Type B pancreatic cell (in vitro differentiated cells): ENCODE data around the gene ADAMTS17. TPM values are rescaled to one million over a fixed set of nuclear protein-coding genes. Genes with fewer than 3 reads are reported as not detected.

ENCODE experiments used
- DNase-seq: peaks from one replicate; pipeline ENCODE4 v3.0.0; 2021; ENCODE audit warnings: mixed read lengths; ENCODE audit not compliant: unreplicated experiment; ENCODE audit errors: extremely low spot score
- H3K27ac Mint-ChIP-seq: 2 replicates; pipeline ENCODE4 v1.8.0; 2021; ENCODE audit warnings: mild to moderate bottlenecking, mixed read lengths
- H3K27me3 Mint-ChIP-seq: 2 replicates; pipeline ENCODE4 v1.8.0; 2021; ENCODE audit warnings: mixed read lengths
- H3K36me3 Mint-ChIP-seq: 2 replicates; pipeline ENCODE4 v1.8.0; 2021; ENCODE audit warnings: mixed read lengths
- H3K4me1 Mint-ChIP-seq: one replicate; pipeline ENCODE4 v1.8.0; 2021; ENCODE audit warnings: mixed read lengths; ENCODE audit not compliant: unreplicated experiment
- H3K4me3 Mint-ChIP-seq: 2 replicates; pipeline ENCODE4 v1.8.0; 2021; ENCODE audit warnings: mild to moderate bottlenecking, mixed read lengths
- H3K9me3 Mint-ChIP-seq: 2 replicates; pipeline ENCODE4 v1.8.0; 2021; ENCODE audit warnings: mixed read lengths
- total RNA-seq: library from RNA; stranded (reverse); gene quantifications from 2 replicates; pipeline ENCODE4 v1.2.1, GENCODE V29; 2021; ENCODE audit warnings: low replicate concordance
- TF ChIP-seq, protein P1 (sequence below): fragments of 200-600 bp; sonication (generic); conservative IDR thresholded peaks from 2 replicates; pipeline ENCODE4 v1.5.0; 2021; ENCODE audit warnings: antibody characterized with exemption, mild to moderate bottlenecking

The ADAMTS17 gene
- total RNA-seq, 1 donor from 2014 or later = 18.3 TPM

GRCh38 chr15:100112636-100113305, 229.0 kb downstream of the ADAMTS17 start:
- TF ChIP-seq, protein P1, sequence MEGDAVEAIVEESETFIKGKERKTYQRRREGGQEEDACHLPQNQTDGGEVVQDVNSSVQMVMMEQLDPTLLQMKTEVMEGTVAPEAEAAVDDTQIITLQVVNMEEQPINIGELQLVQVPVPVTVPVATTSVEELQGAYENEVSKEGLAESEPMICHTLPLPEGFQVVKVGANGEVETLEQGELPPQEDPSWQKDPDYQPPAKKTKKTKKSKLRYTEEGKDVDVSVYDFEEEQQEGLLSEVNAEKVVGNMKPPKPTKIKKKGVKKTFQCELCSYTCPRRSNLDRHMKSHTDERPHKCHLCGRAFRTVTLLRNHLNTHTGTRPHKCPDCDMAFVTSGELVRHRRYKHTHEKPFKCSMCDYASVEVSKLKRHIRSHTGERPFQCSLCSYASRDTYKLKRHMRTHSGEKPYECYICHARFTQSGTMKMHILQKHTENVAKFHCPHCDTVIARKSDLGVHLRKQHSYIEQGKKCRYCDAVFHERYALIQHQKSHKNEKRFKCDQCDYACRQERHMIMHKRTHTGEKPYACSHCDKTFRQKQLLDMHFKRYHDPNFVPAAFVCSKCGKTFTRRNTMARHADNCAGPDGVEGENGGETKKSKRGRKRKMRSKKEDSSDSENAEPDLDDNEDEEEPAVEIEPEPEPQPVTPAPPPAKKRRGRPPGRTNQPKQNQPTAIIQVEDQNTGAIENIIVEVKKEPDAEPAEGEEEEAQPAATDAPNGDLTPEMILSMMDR = no peak
- H3K4me3 Mint-ChIP-seq = no peak overlapping the region
- no peak for DNase-seq
- peaks cover 19% of the 10 kb centered on the region for H3K4me1 Mint-ChIP-seq
- no peaks in the 10 kb centered on the region for H3K27me3 Mint-ChIP-seq
- no peaks in the 10 kb centered on the region for H3K9me3 Mint-ChIP-seq
- peaks cover 8% of the 10 kb centered on the region for H3K36me3 Mint-ChIP-seq
- no peak overlapping the region for H3K27ac Mint-ChIP-seq

- Mint-ChIP-seq H3K4me1 (peaks cover 19% of the 10 kb centered on the region), H3K9me3 (no peaks in the 10 kb centered on the region), H3K27me3 (no peaks in the 10 kb centered on the region), H3K4me3 (no peak overlapping the region), H3K27ac (no peak overlapping the region), H3K36me3 (peaks cover 6% of the 10 kb centered on the region)
- no peak for DNase-seq
- TF ChIP-seq, protein P1 = no peak
Measured at GRCh38 chr15:100112061-100112420, 229.7 kb downstream of the ADAMTS17 start.

DNA sequence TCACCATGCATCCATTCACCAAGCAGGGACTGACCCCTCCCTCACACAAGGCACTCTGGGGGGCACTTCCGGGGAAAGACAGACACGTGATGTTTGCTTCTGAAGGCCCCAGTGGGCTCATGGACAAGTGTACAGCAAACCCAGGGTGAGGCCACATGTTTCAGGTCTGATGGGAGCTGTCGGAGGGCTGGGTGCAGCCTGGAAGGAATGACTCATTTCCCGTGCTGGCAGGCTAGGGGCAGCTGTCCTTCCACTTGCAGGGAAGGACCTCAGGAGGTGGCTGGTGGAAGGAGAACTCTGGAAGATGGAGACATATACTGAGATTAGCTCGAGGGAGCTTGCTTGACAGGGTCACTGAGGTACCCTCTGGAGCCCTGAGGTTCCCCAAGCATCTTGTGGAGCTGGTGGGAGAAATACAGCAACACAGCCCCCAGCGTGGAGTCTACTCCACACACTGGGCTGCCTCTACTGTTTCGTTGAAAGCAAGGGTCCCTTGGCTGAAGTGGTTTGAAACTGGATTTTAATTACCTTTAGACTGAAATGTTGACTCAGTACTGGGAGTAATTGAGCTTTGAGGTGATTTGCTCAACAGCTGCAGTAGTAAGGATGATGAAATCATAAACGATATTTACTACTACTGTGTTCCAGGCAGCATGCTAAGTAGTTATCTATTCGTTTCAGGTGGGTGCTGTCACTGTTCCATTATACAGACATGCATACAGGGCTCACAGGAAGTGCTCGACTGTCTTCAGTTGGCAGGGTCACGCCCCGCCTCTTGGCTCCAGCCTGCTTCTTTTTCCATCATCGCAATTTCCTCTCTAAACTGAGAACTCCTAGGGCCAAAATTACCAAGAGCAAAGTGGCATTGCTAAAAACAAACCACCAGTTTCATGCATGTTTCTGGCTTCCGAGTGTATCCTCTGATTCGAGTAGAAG, 230.4 kb downstream of the ADAMTS17 start:
- no peak for DNase-seq
- H3K9me3 Mint-ChIP-seq = no peaks in the 10 kb centered on the region
- H3K4me1 Mint-ChIP-seq = peaks cover 19% of the 10 kb centered on the region
- TF ChIP-seq, protein P1 = no peak
- H3K27me3 Mint-ChIP-seq = no peaks in the 10 kb centered on the region
- H3K27ac Mint-ChIP-seq = peak overlapping the region; percentile 50
- peaks cover 6% of the 10 kb centered on the region for H3K36me3 Mint-ChIP-seq
- no peak overlapping the region for H3K4me3 Mint-ChIP-seq

- H3K27ac Mint-ChIP-seq = no peak overlapping the region
- no peak for DNase-seq
Measured at GRCh38 chr15:100109486-100110035, 232.2 kb downstream of the ADAMTS17 start.

GRCh38 chr15:100108846-100109245, 232.9 kb downstream of the ADAMTS17 start:
- Mint-ChIP-seq H3K36me3 (peaks cover 3% of the 10 kb centered on the region), H3K9me3 (no peaks in the 10 kb centered on the region), H3K4me3 (no peak overlapping the region), H3K4me1 (peaks cover 10% of the 10 kb centered on the region), H3K27ac (no peak overlapping the region), H3K27me3 (no peaks in the 10 kb centered on the region)
- TF ChIP-seq, protein P1 = no peak
- no peak for DNase-seq

More at GRCh38 chr15:100109486-100110035, 232.2 kb downstream of the ADAMTS17 start:
- peaks cover 6% of the 10 kb centered on the region for H3K36me3 Mint-ChIP-seq
- peaks cover 14% of the 10 kb centered on the region for H3K4me1 Mint-ChIP-seq
- no peaks in the 10 kb centered on the region for H3K9me3 Mint-ChIP-seq
- H3K27me3 Mint-ChIP-seq = no peaks in the 10 kb centered on the region
- TF ChIP-seq, protein P1 = no peak
- no peak overlapping the region for H3K4me3 Mint-ChIP-seq
